Activated CD4-positive, alpha-beta T cell treated with anti-CD3 and anti-CD28 coated beads, Interleukin-2, Interleukin-6, amounts not matched to agents 100 ng/mL and 50 ng/mL, durations not matched to agents 16 hours and 8 hours (primary cell): ENCODE measurements around the gene ANP32B.
A peak's percentile ranks its signal among the peaks of the same experiment; 100 is the strongest.
"Not testable (repeated sequence)": the region's sequence is repeated elsewhere in the genome, so short reads cannot be mapped to it uniquely, and the experiment has no call there.

Source experiments
- DNase-seq: peaks from one replicate; pipeline ENCODE4 v3.0.0-alpha.2; 2020

Gene ANP32B

DNA sequence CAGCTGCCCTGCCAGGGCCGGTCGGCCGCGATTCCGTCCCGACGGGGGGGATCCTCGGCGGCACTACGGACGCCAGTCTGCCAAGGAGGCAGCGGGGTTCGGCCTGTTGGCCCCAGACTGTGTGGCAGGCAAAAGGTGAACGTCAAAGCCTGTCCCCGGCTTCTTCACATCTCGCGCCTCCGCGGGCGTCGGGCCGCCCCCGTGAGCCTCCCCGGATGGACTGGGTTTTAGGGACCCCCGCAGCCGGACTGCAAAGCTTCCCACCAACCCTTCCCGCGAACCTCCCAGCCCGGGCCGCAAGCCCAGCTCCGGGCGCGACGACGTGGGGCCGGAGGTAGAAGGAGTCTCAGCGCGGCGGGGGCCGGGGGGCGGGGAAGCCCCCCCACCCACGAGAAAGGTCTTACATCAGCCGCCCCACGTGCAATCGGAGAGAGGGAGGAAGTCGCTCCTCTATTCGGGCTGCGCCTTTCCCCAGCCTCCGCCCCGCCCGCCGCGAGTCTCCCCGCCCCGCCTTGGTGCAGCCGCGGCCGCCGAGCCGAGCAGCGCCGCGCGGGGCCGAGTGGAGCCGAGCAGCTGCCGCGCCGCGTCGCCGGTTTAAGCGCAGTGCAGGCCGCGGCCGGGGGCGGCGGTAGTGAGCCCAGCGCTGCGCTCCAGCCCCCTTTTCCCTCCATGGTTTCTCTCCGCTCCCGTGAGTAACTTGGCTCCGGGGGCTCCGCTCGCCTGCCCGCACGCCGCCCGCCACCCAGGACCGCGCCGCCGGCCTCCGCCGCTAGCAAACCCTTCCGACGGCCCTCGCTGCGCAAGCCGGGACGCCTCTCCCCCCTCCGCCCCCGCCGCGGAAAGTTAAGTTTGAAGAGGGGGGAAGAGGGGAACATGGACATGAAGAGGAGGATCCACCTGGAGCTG lies at the start of gene ANP32B:
Gene ANP32B, plus strand, starts transcription at position 659 of the 906 bp plus-strand sequence. Its CDS starts 215 bp downstream, at position 874.
- peak; percentile 96 for DNase-seq

DNA sequence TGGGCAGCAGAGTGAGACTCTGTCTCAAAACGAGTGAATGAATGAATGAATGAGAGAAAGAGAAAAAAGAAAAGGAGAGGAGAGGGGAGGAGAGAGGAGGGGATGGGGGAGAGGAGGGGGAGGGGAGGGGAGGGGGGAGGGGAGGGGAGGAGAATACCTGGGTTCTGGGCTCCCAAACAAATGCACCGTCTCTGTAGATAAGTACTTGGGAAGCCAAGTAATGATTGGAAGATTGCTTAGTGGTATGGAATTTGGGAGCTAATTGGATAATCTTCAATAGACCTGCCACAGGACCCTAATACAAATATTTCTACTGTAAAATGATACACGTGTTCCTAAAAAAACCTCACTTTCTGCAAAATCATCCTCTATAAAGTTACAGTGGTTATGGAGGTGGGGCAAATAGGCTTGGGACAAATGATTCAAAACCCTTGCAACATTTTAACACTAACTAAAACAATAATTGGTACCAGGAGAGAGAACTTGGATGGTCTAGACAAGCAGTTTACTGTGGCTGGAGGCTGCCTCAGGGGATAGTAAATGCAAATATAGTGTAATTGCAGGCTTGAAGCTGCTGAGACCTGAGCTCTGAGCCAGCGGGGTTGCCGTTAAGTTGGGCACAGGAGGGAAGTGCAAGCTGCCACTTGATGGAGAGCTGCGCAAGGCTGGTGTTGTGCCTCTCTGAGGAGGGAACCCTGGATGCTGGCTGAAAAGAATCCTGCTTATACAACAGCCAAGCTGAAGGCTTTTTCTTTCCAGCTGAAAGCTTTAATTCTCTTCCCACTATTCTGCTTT lies 48.6 kb upstream of the ANP32B start:
- DNase-seq, result no peak

DNA sequence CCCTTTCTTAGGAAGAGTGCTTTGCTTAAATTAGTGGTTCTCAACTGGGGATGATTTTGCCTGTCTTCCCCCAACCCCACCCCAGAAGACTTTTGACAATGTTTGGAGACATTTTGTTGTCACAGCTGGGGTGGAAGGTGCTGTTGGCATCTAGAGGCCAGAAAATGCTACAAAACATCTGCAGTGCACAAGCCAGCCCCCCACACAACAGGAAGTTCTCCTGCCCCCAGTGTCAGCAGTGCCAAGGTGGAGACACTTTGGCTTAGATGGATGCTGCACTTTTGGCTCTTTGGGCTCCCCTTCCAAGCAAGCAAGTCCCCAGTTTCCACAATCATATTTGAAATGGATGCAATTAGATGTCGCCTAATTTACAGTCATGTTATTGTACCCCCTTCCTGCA lies 47.9 kb upstream of the ANP32B start:
- no peak for DNase-seq

DNA sequence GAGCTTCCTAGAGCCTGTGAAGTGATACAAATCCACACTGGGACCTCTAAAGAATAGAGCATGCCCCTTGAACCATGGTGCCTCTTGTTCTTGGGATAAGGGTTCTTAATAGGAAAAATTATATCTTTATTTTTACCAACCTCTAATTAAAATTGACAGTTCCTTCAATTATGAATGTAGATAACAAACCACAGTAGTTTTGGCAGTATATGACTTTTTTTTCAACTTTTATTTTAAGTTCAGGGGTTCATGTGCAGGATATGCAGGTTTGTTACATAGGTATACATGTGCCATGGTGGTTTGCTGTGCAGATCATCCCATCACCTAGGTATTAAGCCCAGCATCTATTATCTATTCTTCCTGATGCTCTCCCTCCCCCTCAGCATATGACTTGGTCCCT lies 46.1 kb upstream of the ANP32B start:
- DNase-seq, result no peak

DNA sequence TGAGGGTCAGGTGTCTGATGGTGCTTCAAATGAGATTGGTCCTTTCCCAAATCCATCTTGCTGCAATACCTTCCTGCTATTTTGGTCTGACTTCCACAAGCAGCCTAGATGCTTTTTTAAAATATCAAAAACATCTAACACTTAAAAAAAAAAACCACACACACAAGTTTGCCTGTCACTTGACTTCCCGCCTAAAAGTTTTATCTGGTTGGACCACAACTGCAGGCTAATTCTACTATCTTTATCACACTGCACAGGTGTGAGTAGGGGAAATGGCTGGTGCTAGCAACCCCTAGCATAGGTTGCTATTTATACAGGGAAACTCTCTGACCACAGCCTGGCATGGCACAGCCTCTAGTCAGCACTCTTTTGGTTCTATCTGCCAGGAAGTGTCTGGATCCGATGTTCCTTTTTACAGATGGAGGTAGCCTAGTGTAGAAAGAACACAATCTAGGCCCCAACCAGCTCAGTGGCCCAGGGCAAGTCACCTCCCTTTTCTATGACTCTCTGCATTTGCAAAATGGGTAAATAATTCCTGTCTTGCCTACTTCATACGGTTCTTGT lies 45.0 kb upstream of the ANP32B start, which contains the start of gene HEMGN:
Gene HEMGN, minus strand, starts transcription at position 92 of the 564 bp plus-strand sequence. Its CDS starts 36 bp downstream, at position 56.
- peak; percentile 31 for DNase-seq

DNA sequence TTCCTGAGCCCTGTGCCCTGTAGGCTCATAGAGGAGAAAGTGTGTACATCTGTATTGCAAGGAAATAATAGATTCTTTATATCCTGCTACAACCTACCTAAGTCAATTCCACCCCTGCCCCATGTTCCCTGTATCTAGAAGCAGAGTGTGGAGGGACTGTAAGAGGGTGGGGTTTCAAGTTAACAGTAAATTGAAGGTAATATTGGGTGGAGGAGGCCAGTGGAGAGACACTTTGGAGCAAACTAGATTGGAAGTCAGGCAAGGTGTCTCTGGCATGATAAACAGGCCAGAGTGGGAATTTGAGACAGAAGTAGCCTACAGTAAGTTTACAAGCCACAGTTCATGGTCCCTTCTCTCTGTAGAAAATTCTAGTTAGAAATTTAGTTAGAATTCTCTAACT lies 42.9 kb upstream of the ANP32B start:
- DNase-seq, result no peak

DNA sequence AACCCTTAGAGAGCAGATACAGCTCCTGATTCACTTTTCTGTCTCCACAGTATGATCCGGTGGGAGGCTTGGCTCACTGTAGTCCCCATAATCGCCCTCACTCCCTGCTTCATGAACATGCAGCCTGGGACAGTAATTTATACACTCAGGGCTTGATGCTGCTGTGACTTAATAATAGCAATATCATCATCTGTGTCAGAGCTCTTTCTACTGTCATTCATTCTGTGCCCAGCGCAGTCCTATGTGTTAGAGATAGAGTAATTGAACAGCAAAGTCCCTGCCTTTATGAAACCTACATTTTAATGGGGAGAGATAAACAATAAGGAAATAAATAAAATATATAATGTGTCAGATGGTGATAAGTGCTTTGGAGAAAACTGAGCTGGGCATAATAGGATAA lies 42.4 kb upstream of the ANP32B start:
- DNase-seq, result no peak

DNA sequence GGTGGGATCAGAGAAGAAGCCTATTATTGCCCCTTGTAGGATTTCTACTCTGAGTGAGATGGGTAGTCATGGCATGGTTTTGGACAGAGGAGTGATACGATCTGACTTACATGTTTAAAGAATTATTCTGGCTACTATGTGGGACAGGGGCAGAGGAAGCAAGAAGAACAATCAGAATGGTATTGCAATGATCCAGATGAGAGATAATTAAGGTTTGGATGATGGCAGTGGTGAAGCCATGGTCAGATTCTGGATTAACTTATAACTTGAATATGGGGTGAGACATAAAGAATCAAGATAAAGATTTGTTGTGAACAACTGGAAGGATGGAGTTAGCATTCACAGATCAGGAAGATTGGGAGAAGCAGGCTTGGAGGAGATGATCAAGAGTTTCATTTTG lies 41.8 kb upstream of the ANP32B start:
- no peak for DNase-seq

DNA sequence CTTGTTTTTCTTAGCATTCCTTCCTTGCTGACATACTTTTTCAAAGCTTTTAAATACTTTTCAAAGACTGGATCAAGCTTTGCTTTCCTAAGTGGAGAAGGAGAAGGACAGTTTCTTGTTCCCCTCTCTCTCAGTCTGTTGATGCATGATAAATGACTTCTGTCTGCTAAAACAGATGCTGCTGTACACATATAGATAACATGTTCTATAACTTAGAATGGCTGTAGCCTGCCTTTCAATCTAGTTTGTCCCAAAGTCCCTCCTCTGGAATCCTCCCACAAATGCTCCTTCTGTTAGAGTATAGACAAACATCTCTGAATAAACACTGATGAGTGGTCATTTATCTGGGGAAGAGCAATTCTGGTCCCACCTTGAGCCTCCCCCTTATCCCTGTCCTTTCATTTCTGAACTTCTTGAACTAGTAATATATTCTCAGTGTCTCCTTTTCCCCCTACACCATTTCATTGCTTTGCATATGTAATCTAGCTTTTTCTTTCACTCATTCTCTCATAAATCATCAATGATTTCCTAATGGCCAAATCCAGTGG lies 39.8 kb upstream of the ANP32B start:
- no peak for DNase-seq

DNA sequence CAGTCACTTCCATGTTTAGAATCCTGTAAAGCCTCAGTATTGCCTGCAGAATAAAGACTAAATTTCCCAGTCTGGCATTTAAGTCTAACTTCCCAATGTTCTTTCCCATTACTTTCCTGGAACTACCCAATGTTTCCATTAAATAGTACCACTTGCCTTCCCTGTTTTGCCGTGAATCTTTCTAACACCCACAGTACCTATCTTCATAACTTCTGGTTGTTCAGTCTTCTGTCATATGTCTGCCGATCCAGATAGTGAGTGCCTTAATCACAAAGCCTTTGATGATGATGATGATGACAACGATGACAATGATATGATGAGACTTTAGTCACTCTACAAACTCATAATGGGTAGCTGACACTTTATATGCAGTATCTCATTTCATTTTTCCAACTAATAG lies 38.5 kb upstream of the ANP32B start:
- no peak for DNase-seq

DNA sequence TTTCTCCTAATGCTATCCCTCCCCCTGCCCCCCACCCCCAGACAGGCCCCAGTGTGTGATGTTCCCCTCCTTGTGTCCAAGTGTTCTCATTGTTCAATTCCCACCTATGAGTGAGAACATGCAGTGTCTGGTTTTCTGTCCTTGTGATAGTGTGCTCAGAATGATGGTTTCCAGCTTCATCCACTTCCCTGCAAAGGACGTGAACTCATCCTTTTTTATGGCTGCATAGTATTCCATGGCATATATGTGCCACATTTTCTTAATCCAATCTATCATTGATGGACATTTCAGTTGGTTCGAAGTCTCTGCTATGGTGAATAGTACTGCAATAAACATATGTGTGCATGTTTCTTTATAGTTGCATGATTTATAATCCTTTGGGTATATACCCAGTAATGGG lies 37.7 kb upstream of the ANP32B start:
- not testable (repeated sequence) for DNase-seq

DNA sequence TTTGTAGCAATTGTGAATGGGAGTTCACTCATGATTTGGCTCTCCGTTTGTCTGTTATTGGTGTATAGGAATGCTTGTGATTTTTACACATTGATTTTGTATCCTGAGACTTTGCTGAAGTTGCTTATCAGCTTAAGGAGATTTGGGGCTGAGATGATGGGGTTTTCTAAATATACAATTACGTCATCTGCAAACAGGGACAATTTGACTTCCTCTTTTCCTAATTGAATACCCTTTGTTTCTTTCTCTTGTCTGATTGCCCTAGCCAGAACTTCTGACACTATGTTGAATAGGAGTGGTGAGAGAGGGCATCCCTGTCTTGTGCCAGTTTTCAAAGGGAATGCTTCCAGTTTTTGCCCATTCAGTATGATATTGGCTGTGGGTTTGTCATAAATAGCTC lies 36.0 kb upstream of the ANP32B start:
- DNase-seq, result not testable (repeated sequence)

DNA sequence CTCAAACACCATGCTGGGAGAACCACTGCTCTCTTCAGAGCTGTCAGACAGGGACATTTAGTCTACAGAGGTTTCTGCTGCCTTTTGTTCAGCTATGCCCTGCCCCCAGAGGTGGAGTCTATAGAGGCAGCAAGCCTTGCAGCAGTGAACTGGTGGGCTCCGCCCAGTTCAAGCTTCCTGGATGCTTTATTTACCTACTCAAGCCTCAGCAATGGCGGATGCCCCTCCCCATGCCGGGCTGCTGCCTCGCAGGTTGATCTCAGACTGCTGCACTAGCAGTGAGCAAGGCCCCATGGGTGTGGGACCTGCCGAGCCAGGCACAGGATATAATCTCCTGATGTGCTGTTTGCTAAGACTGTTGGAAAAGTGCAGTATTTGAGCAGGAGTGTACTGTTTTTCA lies 32.3 kb upstream of the ANP32B start:
- not testable (repeated sequence) for DNase-seq

DNA sequence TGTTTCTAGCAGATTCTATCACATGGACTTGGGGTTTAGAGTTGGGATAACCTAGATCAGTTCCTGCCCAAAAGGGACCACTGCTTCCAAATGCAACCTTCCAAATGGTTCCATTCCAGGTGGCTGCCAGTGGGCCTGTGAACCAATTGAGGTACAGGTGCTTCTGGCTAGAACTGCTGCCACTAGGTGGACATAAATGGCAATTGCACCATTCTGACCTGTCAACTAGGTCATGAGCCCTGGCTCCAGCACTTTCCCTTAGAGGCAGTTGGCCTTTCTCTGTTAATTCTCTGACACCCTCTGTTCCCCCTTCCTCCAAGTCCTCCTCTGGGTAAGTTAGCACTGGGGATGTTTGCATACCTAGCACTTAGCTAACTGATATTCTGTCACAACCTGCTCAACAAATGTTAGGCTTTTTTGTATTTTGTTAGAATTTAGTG lies 28.6 kb upstream of the ANP32B start:
- peak; percentile 68 for DNase-seq

DNA sequence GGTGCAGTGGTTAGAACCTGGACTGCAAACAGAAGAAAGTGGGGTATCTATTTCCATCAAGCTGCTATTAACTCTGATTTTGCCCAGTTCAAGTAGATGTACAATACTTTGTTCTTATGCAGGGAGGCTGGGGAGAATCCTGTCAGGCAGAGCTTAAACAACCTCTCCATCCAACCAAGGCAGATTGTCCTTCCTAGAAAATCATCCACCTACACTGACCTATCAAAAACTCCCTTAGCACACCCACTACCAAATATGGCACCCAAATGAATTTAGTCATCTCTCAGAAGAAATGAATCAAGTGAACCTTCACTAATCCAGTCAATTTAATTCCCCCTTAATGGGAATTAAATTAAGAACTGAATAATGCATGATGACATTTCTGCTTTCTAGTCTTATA lies 26.8 kb upstream of the ANP32B start:
- DNase-seq, result no peak

DNA sequence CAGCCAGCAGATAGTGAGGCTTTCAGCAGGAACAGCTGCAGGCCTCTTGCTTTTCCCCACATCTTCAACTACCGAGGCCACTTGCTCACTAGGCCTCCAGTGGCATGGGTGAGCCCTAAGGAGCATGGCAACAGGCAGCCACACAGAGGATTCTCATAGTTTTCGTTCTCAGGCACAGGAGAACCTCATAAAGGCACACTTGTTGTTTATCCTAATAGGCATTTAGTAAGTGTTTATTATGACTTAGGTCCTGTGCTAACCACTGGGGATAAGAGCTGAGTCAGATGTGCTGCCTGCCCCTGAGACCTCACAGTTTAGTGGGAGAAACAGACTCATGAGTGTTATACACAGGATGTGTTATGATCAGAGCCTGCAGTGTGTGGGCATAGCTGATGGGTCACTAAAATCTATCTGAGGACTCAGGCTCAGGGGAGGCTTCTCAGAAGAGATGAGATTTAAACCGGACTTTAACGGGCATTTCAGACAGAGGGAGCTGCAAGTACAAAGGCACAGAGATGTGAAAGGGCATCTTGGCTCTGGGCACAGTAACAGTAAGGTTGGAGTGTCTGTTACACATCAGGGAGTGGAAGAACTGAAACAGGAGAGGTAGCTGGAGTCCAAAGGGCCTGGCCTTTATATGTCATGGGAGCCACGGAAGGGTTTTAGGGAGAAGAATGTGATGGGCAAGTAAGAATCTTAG lies 24.2 kb upstream of the ANP32B start:
- no peak for DNase-seq

DNA sequence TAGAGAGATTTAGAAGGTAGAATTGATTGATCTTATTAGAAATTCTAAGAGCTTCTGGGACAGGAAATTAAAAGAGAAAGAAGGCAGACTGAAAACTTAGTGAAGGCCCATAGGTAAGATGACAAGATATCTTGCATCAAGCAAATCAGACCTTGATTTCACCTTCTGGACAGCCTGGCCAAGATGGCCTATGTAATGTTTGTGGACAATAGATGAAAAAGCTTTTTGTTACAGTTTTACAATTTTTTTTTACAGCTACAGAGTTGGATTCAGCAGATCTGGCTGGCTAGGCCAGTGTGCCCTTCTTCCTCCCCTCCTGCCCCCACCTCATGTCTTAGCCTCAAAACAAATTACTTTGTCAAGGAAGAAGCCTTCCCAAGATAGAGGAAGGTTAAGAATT lies 23.6 kb upstream of the ANP32B start:
- DNase-seq, result no peak

DNA sequence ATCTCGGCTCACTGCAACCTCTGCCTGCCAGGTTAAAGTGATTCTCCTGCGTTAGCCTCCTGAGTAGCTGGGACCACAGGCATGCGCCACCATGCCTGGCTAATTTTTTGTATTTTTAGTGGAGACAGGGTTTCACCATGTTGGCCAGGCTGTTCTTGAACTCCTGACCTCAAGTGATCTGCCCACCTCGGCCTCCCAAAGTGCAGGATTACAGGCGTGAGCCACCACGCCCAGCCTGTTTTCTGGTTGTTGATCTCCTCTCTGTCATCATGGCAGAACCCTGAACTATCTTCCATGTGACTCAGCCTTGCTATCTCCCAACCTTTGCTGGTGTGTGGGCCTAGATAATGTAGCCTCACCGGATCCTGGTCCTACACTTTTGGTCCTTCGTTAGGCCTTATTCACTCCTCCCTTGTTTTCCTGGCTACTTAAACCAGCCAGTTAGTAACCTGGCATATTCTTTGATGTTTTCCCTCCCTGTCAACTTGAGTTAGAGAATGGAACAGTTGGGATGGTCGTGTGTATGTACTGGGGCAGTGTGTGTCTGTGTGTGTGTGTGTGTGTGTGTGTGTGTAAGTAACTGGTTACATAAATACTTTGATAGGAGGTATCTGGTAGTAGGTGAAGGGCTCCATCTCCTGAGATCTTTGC lies 22.3 kb upstream of the ANP32B start:
- not testable (repeated sequence) for DNase-seq

DNA sequence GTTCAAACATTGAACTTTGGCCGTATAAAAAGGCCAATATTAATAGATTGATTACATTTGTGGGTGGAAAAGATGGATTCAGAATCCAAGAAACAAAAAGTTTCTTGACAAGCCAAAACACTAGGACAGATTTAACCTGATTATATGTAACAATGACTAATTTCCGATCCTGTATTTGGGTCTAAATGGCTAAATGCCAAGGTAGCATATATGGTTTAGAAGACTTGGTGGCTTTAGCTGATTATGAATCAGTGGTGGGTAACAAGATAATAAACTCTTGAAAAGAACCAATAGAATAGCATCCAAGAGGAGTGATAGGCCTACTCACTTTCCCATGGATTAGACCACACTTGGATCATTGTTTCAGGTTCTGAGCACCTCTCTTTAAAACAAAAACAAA lies 21.8 kb upstream of the ANP32B start:
- DNase-seq, result no peak

DNA sequence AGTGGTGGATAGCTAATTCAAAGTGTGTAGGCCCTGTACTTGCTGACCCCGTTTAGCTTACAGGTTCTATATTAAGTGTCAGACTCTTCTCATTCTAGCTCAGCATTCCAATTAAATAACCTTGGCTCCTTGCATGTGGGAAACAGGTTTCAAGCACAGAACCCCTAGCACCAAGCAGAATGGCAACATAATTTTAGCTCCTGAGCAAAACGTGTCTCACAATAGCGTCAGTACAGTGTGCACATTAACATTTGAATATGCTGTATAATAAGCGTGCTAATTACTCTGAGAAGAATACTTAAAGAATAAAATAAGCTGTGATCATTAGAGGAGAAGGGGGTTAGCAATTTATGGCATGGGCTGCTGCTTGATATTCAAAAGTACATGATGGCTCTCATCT lies 21.0 kb upstream of the ANP32B start:
- DNase-seq, result no peak

DNA sequence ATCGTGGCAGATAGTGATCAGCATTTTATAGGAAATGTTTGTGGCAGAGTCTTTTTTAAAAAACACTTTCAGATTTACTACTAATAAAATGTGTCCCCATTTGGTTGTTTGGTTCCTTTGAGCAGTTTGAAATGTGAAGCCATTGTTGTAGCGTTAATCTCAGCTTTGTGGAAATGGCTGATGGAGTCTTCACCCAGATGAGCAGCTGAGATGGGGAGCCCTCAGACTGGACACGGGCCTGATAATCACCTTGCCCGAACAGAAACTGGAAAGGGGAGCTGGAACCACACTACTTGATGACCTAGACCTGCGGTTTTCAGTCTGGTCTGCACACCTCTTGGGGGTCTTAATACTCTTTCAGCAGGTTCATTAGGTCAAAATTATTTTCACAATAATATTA lies 20.6 kb upstream of the ANP32B start:
- DNase-seq, result no peak

DNA sequence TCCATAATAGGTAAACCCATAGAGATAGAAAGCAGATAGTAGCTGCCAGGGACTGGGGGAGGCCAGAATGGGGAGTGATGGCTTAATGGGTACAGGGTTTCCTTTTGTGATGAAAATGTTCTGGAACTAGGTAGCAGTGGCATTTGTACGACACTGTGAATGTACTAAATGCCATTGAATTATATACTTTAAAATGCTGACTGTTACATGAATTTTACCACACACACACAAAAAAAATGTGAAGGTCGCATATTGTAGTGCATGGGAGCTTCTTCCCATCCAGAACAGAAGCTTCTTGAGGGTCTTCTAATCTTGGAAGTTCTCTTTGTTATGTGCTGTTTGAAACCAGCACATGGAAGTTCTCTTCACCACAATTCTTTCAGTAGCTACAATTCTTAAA lies 19.9 kb upstream of the ANP32B start:
- no peak for DNase-seq
